Esophagus squamous epithelium (tissue), 4 donors: ENCODE data around the gene ARNT2.

Experiments
- POLR2A ChIP-seq, 4 donors: fragments of 450-650 bp; IDR thresholded peaks; one replicate each; pipeline ENCODE4 v1.6.1; 2017; ENCODE audit warnings: antibody characterized with exemption in 4 of 4, mild to moderate bottlenecking in 4 of 4, moderate library complexity in 3 of 4
- TF ChIP-seq, protein P1 (sequence below), 6 experiments: fragments of 450-650 bp in 4 of 6; fragments of 200-600 bp in 2 of 6; sonication (generic) in 2 of 6; IDR thresholded peaks; one replicate each; pipeline ENCODE4 v1.5.1; 2016 to 2019; ENCODE audit warnings: antibody characterized with exemption in 6 of 6, mild to moderate bottlenecking in 4 of 6, moderate library complexity in 4 of 6

DNA sequence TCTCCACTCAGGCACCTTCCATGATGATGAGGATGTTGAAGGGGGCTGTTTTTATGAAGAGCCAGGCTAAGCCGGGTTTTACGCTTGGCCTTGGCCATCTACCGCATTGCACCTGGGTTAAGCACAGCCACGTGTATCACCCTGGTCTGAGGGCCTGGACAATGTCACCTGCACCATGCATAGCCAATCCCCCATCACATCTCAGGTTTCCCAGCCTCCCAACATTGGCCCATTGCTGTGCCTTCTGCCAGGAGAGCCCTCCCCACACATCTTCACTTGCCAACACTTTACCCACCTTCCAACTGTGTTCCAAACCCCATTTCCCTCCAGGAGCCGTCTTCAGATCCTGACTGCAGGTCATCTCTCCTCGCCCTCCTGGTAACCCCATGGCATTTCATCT lies 155.6 kb downstream of the ARNT2 start:
- no peak for TF ChIP-seq POLR2A (IDR thresholded peaks at IDR 0.05)
- TF ChIP-seq, protein P1, sequence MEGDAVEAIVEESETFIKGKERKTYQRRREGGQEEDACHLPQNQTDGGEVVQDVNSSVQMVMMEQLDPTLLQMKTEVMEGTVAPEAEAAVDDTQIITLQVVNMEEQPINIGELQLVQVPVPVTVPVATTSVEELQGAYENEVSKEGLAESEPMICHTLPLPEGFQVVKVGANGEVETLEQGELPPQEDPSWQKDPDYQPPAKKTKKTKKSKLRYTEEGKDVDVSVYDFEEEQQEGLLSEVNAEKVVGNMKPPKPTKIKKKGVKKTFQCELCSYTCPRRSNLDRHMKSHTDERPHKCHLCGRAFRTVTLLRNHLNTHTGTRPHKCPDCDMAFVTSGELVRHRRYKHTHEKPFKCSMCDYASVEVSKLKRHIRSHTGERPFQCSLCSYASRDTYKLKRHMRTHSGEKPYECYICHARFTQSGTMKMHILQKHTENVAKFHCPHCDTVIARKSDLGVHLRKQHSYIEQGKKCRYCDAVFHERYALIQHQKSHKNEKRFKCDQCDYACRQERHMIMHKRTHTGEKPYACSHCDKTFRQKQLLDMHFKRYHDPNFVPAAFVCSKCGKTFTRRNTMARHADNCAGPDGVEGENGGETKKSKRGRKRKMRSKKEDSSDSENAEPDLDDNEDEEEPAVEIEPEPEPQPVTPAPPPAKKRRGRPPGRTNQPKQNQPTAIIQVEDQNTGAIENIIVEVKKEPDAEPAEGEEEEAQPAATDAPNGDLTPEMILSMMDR (IDR thresholded peaks at IDR 0.05) = no peak
